Neural progenitor cell (in vitro differentiated cells): ENCODE data around the gene PGLYRP4. TPM values are rescaled to one million over a fixed set of nuclear protein-coding genes. Genes with fewer than 3 reads are reported as not detected.
"Not testable (repeated sequence)": the region's sequence is repeated elsewhere in the genome, so short reads cannot be mapped to it uniquely, and the experiment has no call there.

Source experiments
- DNase-seq: peaks from one replicate; pipeline ENCODE4 v3.0.0-alpha.2; 2016; ENCODE audit warnings: low spot score
- H2AFZ ChIP-seq: fragments of 200-600 bp; sonication (generic); replicated peaks from 2 replicates; pipeline ENCODE4 v1.6.1; 2016; ENCODE audit warnings: antibody characterized with exemption
- H3F3A ChIP-seq: fragments of 200-600 bp; sonication (generic); 2 replicates; pipeline ENCODE4 v1.6.1; 2016; ENCODE audit warnings: antibody characterized with exemption, low read depth
- H3K27ac ChIP-seq: fragments of 200-600 bp; sonication (generic); 2 replicates; pipeline ENCODE4 v1.5.1; 2016; ENCODE audit warnings: mild to moderate bottlenecking
- H3K27me3 ChIP-seq: fragments of 200-600 bp; sonication (generic); 2 replicates; pipeline ENCODE4 v1.6.1; 2016; ENCODE audit warnings: mild to moderate bottlenecking, moderate library complexity
- H3K36me3 ChIP-seq: fragments of 200-600 bp; sonication (generic); 2 replicates; pipeline ENCODE4 v1.5.1; 2016
- H3K4me1 ChIP-seq: fragments of 200-600 bp; sonication (generic); 2 replicates; pipeline ENCODE4 v1.6.1; 2016; ENCODE audit warnings: mixed run types
- H3K4me2 ChIP-seq: fragments of 200-600 bp; sonication (generic); 2 replicates; pipeline ENCODE4 v1.6.1; 2016
- H3K4me3 ChIP-seq: fragments of 200-600 bp; sonication (generic); 2 replicates; pipeline ENCODE4 v1.5.1; 2016
- H3K79me2 ChIP-seq: fragments of 200-600 bp; sonication (generic); 2 replicates; pipeline ENCODE4 v1.6.1; 2016; ENCODE audit warnings: low read depth
- H3K9ac ChIP-seq: fragments of 200-600 bp; sonication (generic); 2 replicates; pipeline ENCODE4 v1.6.1; 2016
- H3K9me3 ChIP-seq: fragments of 200-600 bp; sonication (generic); 2 replicates; pipeline ENCODE4 v1.5.1; 2016; ENCODE audit warnings: low read depth
- H4K20me1 ChIP-seq: fragments of 200-600 bp; sonication (generic); 2 replicates; pipeline ENCODE4 v1.6.1; 2016; ENCODE audit warnings: low read depth
- H3K27ac Mint-ChIP-seq: 3 replicates; pipeline ENCODE4 v1.8.0; 2021; ENCODE audit warnings: mixed read lengths
- H3K27me3 Mint-ChIP-seq: 2 replicates; pipeline ENCODE4 v1.8.0; 2022; ENCODE audit warnings: low read depth, mild to moderate bottlenecking, inconsistent platforms, moderate library complexity, mixed read lengths; ENCODE audit not compliant: insufficient read depth
- H3K36me3 Mint-ChIP-seq: 3 replicates; pipeline ENCODE4 v1.8.0; 2021; ENCODE audit warnings: mixed read lengths
- H3K4me1 Mint-ChIP-seq: 3 replicates; pipeline ENCODE4 v1.8.0; 2021; ENCODE audit warnings: mixed read lengths
- H3K4me3 Mint-ChIP-seq: 3 replicates; pipeline ENCODE4 v1.8.0; 2021; ENCODE audit warnings: mild to moderate bottlenecking, moderate library complexity, mixed read lengths
- H3K9me3 Mint-ChIP-seq: 3 replicates; pipeline ENCODE4 v1.8.0; 2020; ENCODE audit warnings: mixed read lengths
- CTCF ChIP-seq: fragments of 200-600 bp; sonication (generic); IDR thresholded peaks from 2 replicates; pipeline ENCODE4 v1.5.1; 2017; ENCODE audit warnings: antibody characterized with exemption, mild to moderate bottlenecking
- EZH2 ChIP-seq: fragments of 200-600 bp; sonication (generic); IDR thresholded peaks from 2 replicates; pipeline ENCODE4 v1.6.1; 2017; ENCODE audit warnings: antibody characterized with exemption, mild to moderate bottlenecking, moderate library complexity
- EZH2phosphoT487 ChIP-seq: fragments of 200-600 bp; sonication (generic); IDR thresholded peaks from 2 replicates; pipeline ENCODE4 v1.6.1; 2017; ENCODE audit warnings: antibody characterized with exemption
- total RNA-seq: library from RNA; depleted of rRNA; stranded (reverse); fragments of >200 nt; gene quantifications from 2 replicates; pipeline ENCODE4 v1.2.3, GENCODE V29; 2015; ENCODE audit warnings: low replicate concordance

PGLYRP4 gene
- total RNA-seq, 1 donor from 2014 or later: not detected

- TF ChIP-seq CTCF: no peak
These were observed 1.0 kb upstream of the PGLYRP4 start for GRCh38 chr1:153349363-153350320.

GRCh38 chr1:153347856-153348255 lies 785 bp downstream of the PGLYRP4 start:
- H2AFZ ChIP-seq: no peak overlapping the region
- H3F3A ChIP-seq: no peaks in the 10 kb centered on the region
- H3K4me1 ChIP-seq: no peaks in the 10 kb centered on the region
- Mint-ChIP-seq H3K27ac (no peak overlapping the region), H3K36me3 (no peaks in the 10 kb centered on the region), H3K4me1 (no peaks in the 10 kb centered on the region), H3K27me3 (peaks cover 12% of the 10 kb centered on the region), H3K9me3 (no peaks in the 10 kb centered on the region), H3K4me3 (no peak overlapping the region)
- DNase-seq: no peak
- H3K4me2 ChIP-seq: no peak overlapping the region
- no peaks in the 10 kb centered on the region for H4K20me1 ChIP-seq
- H3K36me3 ChIP-seq: no peaks in the 10 kb centered on the region
- H3K9ac ChIP-seq: no peak overlapping the region
- TF ChIP-seq CTCF (no peak), EZH2phosphoT487 (no peak), EZH2 (no peak)
- peaks cover 19% of the 10 kb centered on the region for H3K27me3 ChIP-seq
- no peaks in the 10 kb centered on the region for H3K79me2 ChIP-seq
- no peaks in the 10 kb centered on the region for H3K9me3 ChIP-seq
- no peak overlapping the region for H3K27ac ChIP-seq
- no peak overlapping the region for H3K4me3 ChIP-seq

More at GRCh38 chr1:153349363-153350320, 1.0 kb upstream of the PGLYRP4 start:
- Histone ChIP-seq H3K4me1 (no peaks in the 10 kb centered on the region), H3K4me2 (no peak overlapping the region), H4K20me1 (no peaks in the 10 kb centered on the region), H3K27ac (no peak overlapping the region), H3K9me3 (no peaks in the 10 kb centered on the region), H3K79me2 (no peaks in the 10 kb centered on the region), H3F3A (no peaks in the 10 kb centered on the region), H3K4me3 (no peak overlapping the region), H3K36me3 (no peaks in the 10 kb centered on the region), H3K9ac (no peak overlapping the region), H2AFZ (no peak overlapping the region), H3K27me3 (peaks cover 19% of the 10 kb centered on the region)
- DNase-seq: no peak
- Mint-ChIP-seq H3K27ac (peak overlapping the region; percentile 28), H3K9me3 (no peaks in the 10 kb centered on the region), H3K36me3 (no peaks in the 10 kb centered on the region), H3K4me1 (no peaks in the 10 kb centered on the region), H3K27me3 (peaks cover 7% of the 10 kb centered on the region), H3K4me3 (no peak overlapping the region)

GRCh38 chr1:153347049-153347448 lies 1.6 kb downstream of the PGLYRP4 start:
- H3K9me3 Mint-ChIP-seq, H3K4me1 Mint-ChIP-seq, H3K36me3 Mint-ChIP-seq, H4K20me1 ChIP-seq, H3K4me3 Mint-ChIP-seq, H3F3A ChIP-seq, H3K36me3 ChIP-seq, H3K9ac ChIP-seq, H3K4me1 ChIP-seq, H2AFZ ChIP-seq, H3K4me2 ChIP-seq, H3K9me3 ChIP-seq, H3K79me2 ChIP-seq, DNase-seq, H3K27ac Mint-ChIP-seq, H3K27ac ChIP-seq, H3K4me3 ChIP-seq: not testable (repeated sequence)
- H3K27me3 Mint-ChIP-seq: peaks cover 12% of the 10 kb centered on the region
- H3K27me3 ChIP-seq: peaks cover 19% of the 10 kb centered on the region

- H3K27me3 ChIP-seq: peaks cover 11% of the 10 kb centered on the region
These were observed 2.4 kb downstream of the PGLYRP4 start for GRCh38 chr1:153346077-153346723.

More at GRCh38 chr1:153346077-153346723, 2.4 kb downstream of the PGLYRP4 start:
- Mint-ChIP-seq H3K27me3 (peaks cover 12% of the 10 kb centered on the region), H3K4me1 (no peaks in the 10 kb centered on the region), H3K9me3 (no peaks in the 10 kb centered on the region), H3K4me3 (no peak overlapping the region), H3K36me3 (no peaks in the 10 kb centered on the region), H3K27ac (no peak overlapping the region)
- H2AFZ ChIP-seq: no peak overlapping the region
- no peaks in the 10 kb centered on the region for H4K20me1 ChIP-seq
- no peaks in the 10 kb centered on the region for H3K79me2 ChIP-seq
- no peak overlapping the region for H3K9ac ChIP-seq
- no peak overlapping the region for H3K4me3 ChIP-seq
- no peak overlapping the region for H3K4me2 ChIP-seq
- H3K9me3 ChIP-seq: no peaks in the 10 kb centered on the region
- H3K27ac ChIP-seq: no peak overlapping the region
- no peaks in the 10 kb centered on the region for H3K4me1 ChIP-seq
- no peak for TF ChIP-seq CTCF
- no peak for TF ChIP-seq EZH2
- TF ChIP-seq EZH2phosphoT487: no peak
- no peaks in the 10 kb centered on the region for H3K36me3 ChIP-seq
- no peaks in the 10 kb centered on the region for H3F3A ChIP-seq
- DNase-seq: no peak
